GM08714 (cell line): ENCODE measurements around the gene LITAF.
"Not testable (repeated sequence)": the region's sequence is repeated elsewhere in the genome, so short reads cannot be mapped to it uniquely, and the experiment has no call there.

Experiments used
- H3K4me3 ChIP-seq: fragments of 200-500 bp; sonication (Bioruptor generic); 2 replicates; pipeline ENCODE4 v1.5.1; 2014; ENCODE audit warnings: mild to moderate bottlenecking, low read length, inconsistent platforms
- ZNF274 ChIP-seq: IDR thresholded peaks from 2 replicates; pipeline ENCODE4 v1.6.1; 2012; ENCODE audit warnings: mild to moderate bottlenecking, low read depth, low read length

The LITAF gene

GRCh38 chr16:11597235-11598095, 10.7 kb upstream of the LITAF start:
- H3K4me3 ChIP-seq = no peak overlapping the region
- no peak for TF ChIP-seq ZNF274

GRCh38 chr16:11596572-11597226, 10.0 kb upstream of the LITAF start:
- no peak overlapping the region for H3K4me3 ChIP-seq
- no peak for TF ChIP-seq ZNF274

- H3K4me3 ChIP-seq = no peak overlapping the region
- TF ChIP-seq ZNF274 = no peak
Observed at GRCh38 chr16:11593581-11593980, 6.9 kb upstream of the LITAF start.

GRCh38 chr16:11593076-11593475, 6.4 kb upstream of the LITAF start:
- H3K4me3 ChIP-seq = not testable (repeated sequence)

- H3K4me3 ChIP-seq = not testable (repeated sequence)
Observed at GRCh38 chr16:11591630-11592029, 4.9 kb upstream of the LITAF start.

GRCh38 chr16:11589198-11589550, 2.5 kb upstream of the LITAF start:
- no peak overlapping the region for H3K4me3 ChIP-seq
- TF ChIP-seq ZNF274 = no peak

GRCh38 chr16:11588321-11589197, 1.8 kb upstream of the LITAF start:
- TF ChIP-seq ZNF274 = no peak
- no peak overlapping the region for H3K4me3 ChIP-seq

- no peak for TF ChIP-seq ZNF274
- H3K4me3 ChIP-seq = peak overlapping the region; percentile 83; the same call in 1 of the 2 replicates
Observed at GRCh38 chr16:11587643-11588247, 1.0 kb upstream of the LITAF start.

GRCh38 chr16:11586378-11586855, 302 bp downstream of the LITAF start:
- no peak for TF ChIP-seq ZNF274
- H3K4me3 ChIP-seq = peak overlapping the region; percentile 83

GRCh38 chr16:11585460-11586377, 1.0 kb downstream of the LITAF start:
- TF ChIP-seq ZNF274 = no peak
- peak overlapping the region; percentile 83 for H3K4me3 ChIP-seq

GRCh38 chr16:11583889-11584565, 2.7 kb downstream of the LITAF start:
- peak overlapping the region; percentile 83 for H3K4me3 ChIP-seq
- no peak for TF ChIP-seq ZNF274

- H3K4me3 ChIP-seq = peak overlapping the region; percentile 52
- TF ChIP-seq ZNF274 = no peak
Observed at GRCh38 chr16:11583166-11583565, 3.6 kb downstream of the LITAF start.
